Measurements from ENCODE around the gene SGSH.

SGSH gene

DNA sequence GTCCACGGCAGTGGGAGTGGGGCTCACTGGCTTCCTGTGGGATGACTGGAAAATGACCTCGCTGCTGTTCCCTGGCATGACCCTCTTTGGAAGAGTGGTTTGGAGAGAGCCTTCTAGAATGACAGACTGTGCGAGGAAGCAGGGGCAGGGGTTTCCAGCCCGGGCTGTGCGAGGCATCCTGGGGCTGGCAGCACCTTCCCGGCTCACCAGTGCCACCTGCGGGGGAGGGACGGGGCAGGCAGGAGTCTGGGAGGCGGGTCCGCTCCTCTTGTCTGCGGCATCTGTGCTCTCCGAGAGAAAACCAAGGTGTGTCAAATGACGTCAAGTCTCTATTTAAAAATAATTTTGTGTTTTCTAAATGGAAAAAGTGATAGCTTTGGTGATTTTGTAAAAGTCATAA lies 32.7 kb upstream of the SGSH start:
- Histone ChIP-seq H4K8ac (ENCODE audit: low read length) (no peak overlapping the region), H3K36me3 (ENCODE audit: control insufficient read depth in 1 of 2, insufficient read depth in 2 of 2, low read depth in 1 of 2, low read length in 2 of 2) (peaks cover 37 to 46% of the 10 kb centered on the region in 2 experiments), H3K4me1 (ENCODE audit: control insufficient read depth, insufficient read depth, low read depth, low read length) (peaks cover 21% of the 10 kb centered on the region), H4K91ac (ENCODE audit: low read length) (peak overlapping the region; percentile 34), H3K4me3 (ENCODE audit: insufficient read depth in 1 of 2, low read depth in 1 of 2, low read length in 2 of 2) (no peak overlapping the region), H2AFZ (ENCODE audit: low read depth, low read length) (no peak overlapping the region), H3K18ac (ENCODE audit: low read depth in 1 of 2, low read length in 2 of 2) (no peak overlapping the region), H3K4me2 (ENCODE audit: low read length, poor library complexity, severe bottlenecking) (no peak overlapping the region), H3K14ac (ENCODE audit: low read length in 2 of 2) (no peak overlapping the region), H2AK5ac (ENCODE audit: low read length, severe bottlenecking) (peak overlapping the region; percentile 63), H2BK12ac (ENCODE audit: low read length in 2 of 2) (no peak overlapping the region), H3K27ac (ENCODE audit: low read length, poor library complexity, severe bottlenecking) (no peak overlapping the region), H3K23ac (ENCODE audit: low read length in 2 of 2) (no peak overlapping the region), H3K4ac (ENCODE audit: low read depth in 1 of 2, low read length in 2 of 2) (no peak overlapping the region), H3K9ac (ENCODE audit: low read length) (no peak overlapping the region), H3K9me3 (ENCODE audit: control insufficient read depth, low read length) (no peaks in the 10 kb centered on the region), H2BK5ac (ENCODE audit: low read depth, low read length, poor library complexity, severe bottlenecking) (no peak overlapping the region), H3K79me1 (replicated peaks; ENCODE audit: low read length, poor library complexity, severe bottlenecking) (no peaks in the 10 kb centered on the region), H2BK120ac (ENCODE audit: low read depth, low read length) (no peak overlapping the region), H2BK15ac (ENCODE audit: low read depth, poor library complexity, severe bottlenecking) (peak overlapping the region; percentile 54), H3K27me3 (ENCODE audit: control insufficient read depth in 1 of 2, insufficient read depth in 1 of 2, low read length in 2 of 2) (no peaks in the 10 kb centered on the region)
- no peak for DNase-seq
- 73% methylated on average over 12 of the region's 13 CpGs for WGBS

DNA sequence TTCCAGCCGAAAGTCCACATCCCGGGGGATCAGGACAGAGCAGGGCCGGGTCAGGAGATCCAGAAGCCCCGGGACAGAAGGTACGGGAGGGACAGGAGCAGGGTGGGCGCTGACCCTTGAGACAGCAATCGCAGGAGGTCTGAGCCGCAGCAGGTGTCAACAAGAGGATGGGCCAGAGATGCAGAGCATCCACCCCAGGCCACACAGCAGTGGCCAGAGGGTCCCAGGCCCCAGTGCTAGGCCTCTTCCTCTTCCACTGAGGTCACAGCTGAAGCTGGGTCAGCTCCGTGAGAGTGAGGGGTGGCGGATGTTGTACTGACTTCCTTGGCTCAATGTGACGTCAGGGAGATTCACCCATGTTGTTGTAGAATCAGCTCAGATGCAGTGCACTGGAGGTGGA lies 31.8 kb upstream of the SGSH start:
- Histone ChIP-seq H2AK5ac (ENCODE audit: low read length, severe bottlenecking) (peak overlapping the region; percentile 4), H4K8ac (ENCODE audit: low read length) (no peak overlapping the region), H3K23ac (ENCODE audit: low read length in 2 of 2) (no peak overlapping the region), H3K4me2 (ENCODE audit: low read length, poor library complexity, severe bottlenecking) (no peak overlapping the region), H3K9me3 (ENCODE audit: control insufficient read depth, low read length) (no peaks in the 10 kb centered on the region), H3K4ac (ENCODE audit: low read depth in 1 of 2, low read length in 2 of 2) (no peak overlapping the region), H2AFZ (ENCODE audit: low read depth, low read length) (no peak overlapping the region), H2BK120ac (ENCODE audit: low read depth, low read length) (no peak overlapping the region), H4K91ac (ENCODE audit: low read length) (no peak overlapping the region), H2BK5ac (ENCODE audit: low read depth, low read length, poor library complexity, severe bottlenecking) (no peak overlapping the region), H2BK12ac (ENCODE audit: low read length in 2 of 2) (no peak overlapping the region), H3K79me1 (replicated peaks; ENCODE audit: low read length, poor library complexity, severe bottlenecking) (no peaks in the 10 kb centered on the region), H2BK15ac (ENCODE audit: low read depth, poor library complexity, severe bottlenecking) (no peak overlapping the region), H3K27ac (ENCODE audit: low read length, poor library complexity, severe bottlenecking) (no peak overlapping the region), H3K4me1 (ENCODE audit: control insufficient read depth, insufficient read depth, low read depth, low read length) (peaks cover 22% of the 10 kb centered on the region), H3K4me3 (ENCODE audit: insufficient read depth in 1 of 2, low read depth in 1 of 2, low read length in 2 of 2) (no peak overlapping the region), H3K14ac (ENCODE audit: low read length in 2 of 2) (no peak overlapping the region), H3K9ac (ENCODE audit: low read length) (no peak overlapping the region), H3K27me3 (ENCODE audit: control insufficient read depth in 1 of 2, insufficient read depth in 1 of 2, low read length in 2 of 2) (no peaks in the 10 kb centered on the region), H3K36me3 (ENCODE audit: control insufficient read depth in 1 of 2, insufficient read depth in 2 of 2, low read depth in 1 of 2, low read length in 2 of 2) (peaks cover 43 to 52% of the 10 kb centered on the region in 2 experiments), H3K18ac (ENCODE audit: low read depth in 1 of 2, low read length in 2 of 2) (no peak overlapping the region)
- DNase-seq = no peak
- 94% methylated on average over 11 of the region's 11 CpGs for WGBS

DNA sequence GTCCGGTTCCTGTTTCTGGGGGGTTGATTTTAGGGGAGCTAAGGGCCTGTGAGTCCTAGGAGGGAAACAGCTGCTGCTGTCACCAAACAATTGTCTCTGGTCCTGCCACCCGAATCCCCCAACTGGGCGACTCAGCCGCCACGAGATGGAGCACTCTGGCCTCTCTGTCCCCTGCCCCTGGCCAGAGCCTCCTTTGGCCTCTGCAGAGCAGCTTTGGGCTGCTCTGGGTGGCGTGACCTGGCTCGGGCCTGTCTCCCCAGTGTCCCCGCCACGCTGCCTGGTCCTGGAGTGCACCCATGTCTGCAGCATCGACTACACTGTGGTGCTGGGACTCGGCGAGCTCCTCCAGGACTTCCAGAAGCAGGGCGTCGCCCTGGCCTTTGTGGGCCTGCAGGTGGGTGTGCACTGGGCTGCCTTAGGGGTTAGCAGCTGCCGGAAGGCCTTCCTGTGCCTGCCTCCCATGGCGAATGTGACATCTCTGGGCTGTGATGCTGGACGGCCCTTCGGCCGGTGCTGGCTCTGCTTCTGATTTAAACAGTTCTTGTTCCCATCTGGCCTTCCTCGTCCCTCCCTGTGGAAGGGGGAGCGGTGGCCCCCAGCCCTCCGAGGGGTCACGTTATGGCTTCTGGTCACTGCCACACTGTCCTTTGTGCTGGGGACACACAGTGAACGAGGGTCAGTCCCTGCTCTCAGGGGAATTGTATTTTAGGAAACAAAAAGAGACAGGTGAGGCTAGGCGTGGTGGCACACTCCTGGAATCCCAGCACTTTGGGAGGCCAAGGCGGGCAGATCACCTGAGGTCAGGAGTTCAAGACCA lies 29.0 kb upstream of the SGSH start:
- WGBS = 93% methylated on average over 26 of the region's 26 CpGs
- H4K8ac ChIP-seq (ENCODE audit: low read length) = no peak overlapping the region
- no peak overlapping the region for H2AK5ac ChIP-seq (ENCODE audit: low read length, severe bottlenecking)
- no peak overlapping the region for H4K91ac ChIP-seq (ENCODE audit: low read length)
- H3K27me3 ChIP-seq (ENCODE audit: control insufficient read depth in 1 of 2, insufficient read depth in 1 of 2, low read length in 2 of 2) = no peaks in the 10 kb centered on the region
- peaks cover 20% of the 10 kb centered on the region for H3K4me1 ChIP-seq (ENCODE audit: control insufficient read depth, insufficient read depth, low read depth, low read length)
- no peak overlapping the region for H3K4ac ChIP-seq (ENCODE audit: low read depth in 1 of 2, low read length in 2 of 2)
- no peak for DNase-seq
- H3K23ac ChIP-seq (ENCODE audit: low read length in 2 of 2) = no peak overlapping the region
- H2BK5ac ChIP-seq (ENCODE audit: low read depth, low read length, poor library complexity, severe bottlenecking) = no peak overlapping the region
- no peak overlapping the region for H2AFZ ChIP-seq (ENCODE audit: low read depth, low read length)
- H3K4me2 ChIP-seq (ENCODE audit: low read length, poor library complexity, severe bottlenecking) = no peak overlapping the region
- no peak overlapping the region for H3K4me3 ChIP-seq (ENCODE audit: insufficient read depth in 1 of 2, low read depth in 1 of 2, low read length in 2 of 2)
- no peak overlapping the region for H3K14ac ChIP-seq (ENCODE audit: low read length in 2 of 2)
- no peaks in the 10 kb centered on the region for H3K79me1 ChIP-seq (replicated peaks; ENCODE audit: low read length, poor library complexity, severe bottlenecking)
- peaks cover 67 to 72% of the 10 kb centered on the region in 2 experiments for H3K36me3 ChIP-seq (ENCODE audit: control insufficient read depth in 1 of 2, insufficient read depth in 2 of 2, low read depth in 1 of 2, low read length in 2 of 2)
- no peak overlapping the region for H3K18ac ChIP-seq (ENCODE audit: low read depth in 1 of 2, low read length in 2 of 2)
- no peak overlapping the region for H2BK12ac ChIP-seq (ENCODE audit: low read length in 2 of 2)
- H3K9ac ChIP-seq (ENCODE audit: low read length) = no peak overlapping the region
- H2BK15ac ChIP-seq (ENCODE audit: low read depth, poor library complexity, severe bottlenecking) = peak overlapping the region; percentile 23
- H3K27ac ChIP-seq (ENCODE audit: low read length, poor library complexity, severe bottlenecking) = no peak overlapping the region
- no peak overlapping the region for H2BK120ac ChIP-seq (ENCODE audit: low read depth, low read length)
- H3K9me3 ChIP-seq (ENCODE audit: control insufficient read depth, low read length) = no peaks in the 10 kb centered on the region

DNA sequence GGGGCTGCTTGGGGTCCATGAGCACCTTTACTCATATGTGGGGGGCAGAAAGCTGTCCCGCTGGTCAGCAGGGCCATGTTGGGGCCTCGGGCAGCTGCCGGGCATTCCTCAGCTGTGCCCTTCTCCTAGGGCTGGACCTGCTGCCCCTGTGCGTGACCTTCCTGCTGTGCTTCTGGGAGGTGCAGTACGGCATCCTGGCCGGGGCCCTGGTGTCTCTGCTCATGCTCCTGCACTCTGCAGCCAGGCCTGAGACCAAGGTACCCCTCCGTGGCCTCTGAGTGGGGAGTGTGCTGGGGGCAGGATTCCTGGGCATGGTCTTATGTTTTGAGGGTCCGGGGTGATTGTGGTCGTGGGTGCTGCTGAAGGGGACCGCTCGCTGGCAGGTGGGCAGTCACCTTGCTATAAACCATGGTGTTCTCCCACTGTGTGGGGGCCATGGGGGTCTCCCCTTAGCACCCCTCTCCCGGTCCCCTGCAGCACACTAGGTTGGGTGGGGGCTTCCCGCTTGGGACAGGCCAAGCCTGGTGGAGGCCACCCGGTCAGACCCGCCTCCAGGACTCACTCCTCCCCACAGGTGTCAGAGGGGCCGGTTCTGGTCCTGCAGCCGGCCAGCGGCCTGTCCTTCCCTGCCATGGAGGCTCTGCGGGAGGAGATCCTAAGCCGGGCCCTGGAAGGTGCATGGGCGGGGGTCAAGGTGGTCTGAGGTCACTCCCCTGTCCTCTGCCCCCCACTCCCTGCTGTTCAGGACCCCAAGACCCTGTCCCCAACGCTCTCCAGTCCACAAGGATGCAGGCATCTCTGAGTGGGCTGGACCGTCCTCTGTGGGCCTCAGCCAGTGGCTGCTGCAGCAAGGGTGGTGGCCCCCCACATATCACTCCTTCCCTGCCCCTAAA lies 28.1 kb upstream of the SGSH start:
- peaks cover 70 to 75% of the 10 kb centered on the region in 2 experiments for H3K36me3 ChIP-seq (ENCODE audit: control insufficient read depth in 1 of 2, insufficient read depth in 2 of 2, low read depth in 1 of 2, low read length in 2 of 2)
- peak overlapping the region in 1 of 2 experiments; percentile 31 for H3K4me3 ChIP-seq (ENCODE audit: insufficient read depth in 1 of 2, low read depth in 1 of 2, low read length in 2 of 2)
- no peak overlapping the region for H2AK5ac ChIP-seq (ENCODE audit: low read length, severe bottlenecking)
- H3K27me3 ChIP-seq (ENCODE audit: control insufficient read depth in 1 of 2, insufficient read depth in 1 of 2, low read length in 2 of 2) = no peaks in the 10 kb centered on the region
- H3K79me1 ChIP-seq (replicated peaks; ENCODE audit: low read length, poor library complexity, severe bottlenecking) = no peaks in the 10 kb centered on the region
- no peak overlapping the region for H3K23ac ChIP-seq (ENCODE audit: low read length in 2 of 2)
- no peak overlapping the region for H2BK15ac ChIP-seq (ENCODE audit: low read depth, poor library complexity, severe bottlenecking)
- no peak overlapping the region for H3K4me2 ChIP-seq (ENCODE audit: low read length, poor library complexity, severe bottlenecking)
- H2BK5ac ChIP-seq (ENCODE audit: low read depth, low read length, poor library complexity, severe bottlenecking) = no peak overlapping the region
- no peak overlapping the region for H2AFZ ChIP-seq (ENCODE audit: low read depth, low read length)
- H3K14ac ChIP-seq (ENCODE audit: low read length in 2 of 2) = no peak overlapping the region
- no peak overlapping the region for H4K91ac ChIP-seq (ENCODE audit: low read length)
- no peak overlapping the region for H3K27ac ChIP-seq (ENCODE audit: low read length, poor library complexity, severe bottlenecking)
- DNase-seq = no peak
- no peak overlapping the region for H4K8ac ChIP-seq (ENCODE audit: low read length)
- no peak overlapping the region for H2BK12ac ChIP-seq (ENCODE audit: low read length in 2 of 2)
- peaks cover 13% of the 10 kb centered on the region for H3K4me1 ChIP-seq (ENCODE audit: control insufficient read depth, insufficient read depth, low read depth, low read length)
- no peak overlapping the region for H3K18ac ChIP-seq (ENCODE audit: low read depth in 1 of 2, low read length in 2 of 2)
- WGBS = 93% methylated on average over 23 of the region's 23 CpGs
- H3K4ac ChIP-seq (ENCODE audit: low read depth in 1 of 2, low read length in 2 of 2) = no peak overlapping the region
- H3K9me3 ChIP-seq (ENCODE audit: control insufficient read depth, low read length) = no peaks in the 10 kb centered on the region
- H2BK120ac ChIP-seq (ENCODE audit: low read depth, low read length) = no peak overlapping the region
- H3K9ac ChIP-seq (ENCODE audit: low read length) = no peak overlapping the region

Data from mesenchymal stem cell (in vitro differentiated cells and primary cell).